Loucy (cell line): ENCODE results near the gene PRR15L.

Source experiments
- EZH2phosphoT487 ChIP-seq: fragments of 200-600 bp; IDR thresholded peaks from 2 replicates; pipeline ENCODE4 v1.6.1; 2018; ENCODE audit warnings: antibody characterized with exemption, mild to moderate bottlenecking, moderate library complexity, borderline replicate concordance
- TF ChIP-seq, protein P1 (sequence below): fragments of 200-600 bp; sonication (generic); conservative IDR thresholded peaks from 2 replicates; pipeline ENCODE4 v1.5.1; 2014; ENCODE audit warnings: mild to moderate bottlenecking, antibody characterized with exemption, low read length

DNA sequence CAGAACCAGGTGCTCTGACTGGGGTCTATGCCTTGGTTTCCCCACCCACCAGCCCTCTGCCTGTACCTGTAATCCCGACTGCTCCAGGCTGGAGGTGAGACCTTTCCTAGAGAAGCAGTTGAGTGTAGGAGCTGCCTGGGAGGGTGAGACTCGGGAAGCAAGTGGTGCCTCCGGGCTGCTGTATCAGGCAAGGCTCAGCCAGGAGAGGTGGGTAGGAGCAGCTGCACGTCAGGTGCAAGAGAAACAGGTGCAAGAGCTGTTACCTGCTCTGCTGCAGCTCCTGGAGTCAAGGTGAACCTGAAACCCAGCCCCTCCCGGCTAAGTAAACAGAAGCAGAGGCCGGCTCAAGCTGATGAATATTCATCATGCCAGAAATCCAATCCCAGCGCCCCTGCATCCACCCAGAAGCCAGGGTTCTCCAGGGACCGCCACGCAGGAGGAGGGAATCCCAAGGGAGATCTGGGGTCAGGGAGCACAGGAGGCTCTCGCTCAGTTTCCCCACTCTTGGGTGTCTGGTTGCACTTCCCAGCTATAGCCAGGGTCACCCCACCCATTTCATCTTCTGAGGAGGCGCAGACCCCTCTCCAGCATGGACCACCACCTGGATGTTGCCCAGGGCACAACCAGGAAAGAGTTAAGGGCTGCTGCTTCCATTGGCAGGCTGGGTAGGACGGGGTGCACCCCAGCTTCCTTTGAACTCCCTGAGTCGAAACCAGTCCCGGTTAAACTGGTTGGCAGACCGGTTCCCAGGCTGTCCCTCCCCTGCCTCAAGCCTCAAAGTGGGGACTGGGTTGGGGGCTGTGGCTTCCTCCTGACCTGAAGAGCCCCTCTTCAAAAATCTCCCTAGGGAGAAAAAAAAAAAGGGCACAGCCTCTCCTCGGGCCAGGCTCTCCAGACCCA is at the start of gene PRR15L:
- TF ChIP-seq, protein P1, sequence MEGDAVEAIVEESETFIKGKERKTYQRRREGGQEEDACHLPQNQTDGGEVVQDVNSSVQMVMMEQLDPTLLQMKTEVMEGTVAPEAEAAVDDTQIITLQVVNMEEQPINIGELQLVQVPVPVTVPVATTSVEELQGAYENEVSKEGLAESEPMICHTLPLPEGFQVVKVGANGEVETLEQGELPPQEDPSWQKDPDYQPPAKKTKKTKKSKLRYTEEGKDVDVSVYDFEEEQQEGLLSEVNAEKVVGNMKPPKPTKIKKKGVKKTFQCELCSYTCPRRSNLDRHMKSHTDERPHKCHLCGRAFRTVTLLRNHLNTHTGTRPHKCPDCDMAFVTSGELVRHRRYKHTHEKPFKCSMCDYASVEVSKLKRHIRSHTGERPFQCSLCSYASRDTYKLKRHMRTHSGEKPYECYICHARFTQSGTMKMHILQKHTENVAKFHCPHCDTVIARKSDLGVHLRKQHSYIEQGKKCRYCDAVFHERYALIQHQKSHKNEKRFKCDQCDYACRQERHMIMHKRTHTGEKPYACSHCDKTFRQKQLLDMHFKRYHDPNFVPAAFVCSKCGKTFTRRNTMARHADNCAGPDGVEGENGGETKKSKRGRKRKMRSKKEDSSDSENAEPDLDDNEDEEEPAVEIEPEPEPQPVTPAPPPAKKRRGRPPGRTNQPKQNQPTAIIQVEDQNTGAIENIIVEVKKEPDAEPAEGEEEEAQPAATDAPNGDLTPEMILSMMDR = no peak
- TF ChIP-seq EZH2phosphoT487 = no peak
